HepG2 (cell line): Measurements from ENCODE around the gene LEMD2. TPM values are rescaled to one million over a fixed set of nuclear protein-coding genes. Genes with fewer than 3 reads are reported as not detected.

Source experiments
- AKNA ChIP-seq: sonication (generic); formaldehyde crosslinking; IDR thresholded peaks from 2 replicates; pipeline ENCODE4 v1.4.0; 2020; ENCODE audit warnings: missing genetic modification reagents, borderline replicate concordance
- CHD2 ChIP-seq: IDR thresholded peaks from 2 replicates; pipeline ENCODE4 v1.6.1; 2011; ENCODE audit warnings: low read depth, low read length, improper control_type of control experiment
- ELF3 ChIP-seq: IDR thresholded peaks from 2 replicates; pipeline ENCODE4 v1.6.1; 2016; ENCODE audit warnings: missing genetic modification reagents, missing compliant biosample characterization
- HCFC1 ChIP-seq: fragments of 150-350 bp; IDR thresholded peaks from 2 replicates; pipeline ENCODE4 v1.6.1; 2014; ENCODE audit warnings: low read depth, low read length
- HNRNPUL1 ChIP-seq: fragments of 200-400 bp; formaldehyde crosslinking; IDR thresholded peaks from 2 replicates; pipeline ENCODE4 v1.6.1; 2017; ENCODE audit warnings: low read depth, mild to moderate bottlenecking, low read length, moderate library complexity
- MAF1 ChIP-seq: sonication (generic); formaldehyde crosslinking; IDR thresholded peaks from 2 replicates; pipeline ENCODE4 v1.5.0; 2020; ENCODE audit warnings: missing genetic modification reagents, borderline replicate concordance
- MYPOP ChIP-seq: sonication (generic); formaldehyde crosslinking; IDR thresholded peaks from 2 replicates; pipeline ENCODE4 v1.8.1; 2023; ENCODE audit warnings: mild to moderate bottlenecking, moderate library complexity, missing genetic modification reagents
- NFKB2 ChIP-seq: sonication (generic); formaldehyde crosslinking; IDR thresholded peaks from 2 replicates; pipeline ENCODE4 v1.4.0; 2020; ENCODE audit warnings: missing genetic modification reagents, borderline replicate concordance
- RFX5 ChIP-seq: IDR thresholded peaks from 2 replicates; pipeline ENCODE4 v1.6.1; 2011; ENCODE audit warnings: low read depth, low read length, improper control_type of control experiment
- STAT5B ChIP-seq: sonication (generic); formaldehyde crosslinking; IDR thresholded peaks from 2 replicates; pipeline ENCODE4 v1.4.0; 2020; ENCODE audit warnings: missing genetic modification reagents
- TBP ChIP-seq: sonication (generic); formaldehyde crosslinking; IDR thresholded peaks from 2 replicates; pipeline ENCODE4 v1.5.0; 2020; ENCODE audit warnings: missing genetic modification reagents
- ZIK1 ChIP-seq: sonication (generic); formaldehyde crosslinking; IDR thresholded peaks from 2 replicates; pipeline ENCODE4 v1.5.0; 2020; ENCODE audit warnings: mild to moderate bottlenecking, low read depth, missing genetic modification reagents, borderline replicate concordance
- ZNF703 ChIP-seq: sonication (generic); formaldehyde crosslinking; IDR thresholded peaks from 2 replicates; pipeline ENCODE4 v1.5.1; 2020; ENCODE audit warnings: missing genetic modification reagents, mild to moderate bottlenecking, moderate library complexity, borderline replicate concordance
- ZNF720 ChIP-seq: sonication (generic); formaldehyde crosslinking; IDR thresholded peaks from 2 replicates; pipeline ENCODE4 v1.4.0; 2020; ENCODE audit warnings: missing genetic modification reagents
- polyA plus RNA-seq, 8 experiments: library from polyadenylated mRNA; depleted of rRNA in 3 of 8; stranded (reverse) in 7 of 8; unstranded in 1 of 8; fragments of >200 nt; fragmentation: Illumina TruSeq in 4 of 8; extraction: Trizol in 4 of 8; gene quantifications; 2 replicates each; pipeline versions ENCODE4 v1.2.1 to v1.2.3, GENCODE V29; 2011 to 2016; ENCODE audit warnings: low read depth in 4 of 8, missing spikeins in 1 of 8, mixed read lengths in 1 of 8; ENCODE audit not compliant: insufficient read depth in 1 of 8
- total RNA-seq, 5 experiments: library from RNA; depleted of rRNA; stranded (reverse); fragments of >200 nt; fragmentation: Illumina TruSeq; extraction: Trizol; gene quantifications; 2 replicates each; pipeline ENCODE4 v1.2.3, GENCODE V29; 2016; ENCODE audit warnings: low read depth in 1 of 5
- TF ChIP-seq, protein P1 (sequence below): sonication (generic); formaldehyde crosslinking; IDR thresholded peaks from 2 replicates; pipeline ENCODE4 v1.4.0; 2020; ENCODE audit warnings: mild to moderate bottlenecking, missing genetic modification reagents
- TF ChIP-seq, protein P2 (sequence below): sonication (generic); formaldehyde crosslinking; IDR thresholded peaks from 2 replicates; pipeline ENCODE4 v1.4.0; 2020; ENCODE audit warnings: missing genetic modification reagents, low read depth, mild to moderate bottlenecking, borderline replicate concordance
- TF ChIP-seq, protein P3 (sequence below): IDR thresholded peaks from 2 replicates; pipeline ENCODE4 v1.6.1; 2016; ENCODE audit warnings: missing genetic modification reagents, missing compliant biosample characterization

Gene LEMD2
- total and polyA plus RNA-seq, 2 of the 13 experiments (the other 11 are each of a cell fraction or from before 2014, with no cell fraction given): 45.2 to 62.9 TPM

DNA sequence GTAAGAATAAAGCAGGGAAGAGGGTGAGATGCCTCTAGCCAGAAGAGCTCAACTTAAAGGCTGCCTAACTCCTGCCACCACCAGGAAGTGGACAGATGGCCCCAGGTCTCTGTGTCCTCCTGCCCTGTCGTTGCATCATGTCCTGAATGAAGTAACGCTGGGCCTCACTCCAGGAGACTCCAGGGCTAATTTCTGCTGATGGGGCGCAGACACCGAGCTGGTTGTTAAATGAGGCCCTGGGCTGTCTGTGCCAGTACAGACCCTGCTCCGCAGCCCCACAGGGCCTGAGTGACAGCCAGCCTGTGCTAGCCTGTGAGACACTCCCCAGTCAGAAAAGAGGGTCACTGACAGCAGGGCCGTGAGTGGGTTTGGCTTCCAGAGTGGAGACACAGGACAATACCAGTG lies 48.7 kb downstream of the LEMD2 start (continued):
- TF ChIP-seq AKNA: no peak
- no peak for TF ChIP-seq HCFC1
- TF ChIP-seq, protein P1, sequence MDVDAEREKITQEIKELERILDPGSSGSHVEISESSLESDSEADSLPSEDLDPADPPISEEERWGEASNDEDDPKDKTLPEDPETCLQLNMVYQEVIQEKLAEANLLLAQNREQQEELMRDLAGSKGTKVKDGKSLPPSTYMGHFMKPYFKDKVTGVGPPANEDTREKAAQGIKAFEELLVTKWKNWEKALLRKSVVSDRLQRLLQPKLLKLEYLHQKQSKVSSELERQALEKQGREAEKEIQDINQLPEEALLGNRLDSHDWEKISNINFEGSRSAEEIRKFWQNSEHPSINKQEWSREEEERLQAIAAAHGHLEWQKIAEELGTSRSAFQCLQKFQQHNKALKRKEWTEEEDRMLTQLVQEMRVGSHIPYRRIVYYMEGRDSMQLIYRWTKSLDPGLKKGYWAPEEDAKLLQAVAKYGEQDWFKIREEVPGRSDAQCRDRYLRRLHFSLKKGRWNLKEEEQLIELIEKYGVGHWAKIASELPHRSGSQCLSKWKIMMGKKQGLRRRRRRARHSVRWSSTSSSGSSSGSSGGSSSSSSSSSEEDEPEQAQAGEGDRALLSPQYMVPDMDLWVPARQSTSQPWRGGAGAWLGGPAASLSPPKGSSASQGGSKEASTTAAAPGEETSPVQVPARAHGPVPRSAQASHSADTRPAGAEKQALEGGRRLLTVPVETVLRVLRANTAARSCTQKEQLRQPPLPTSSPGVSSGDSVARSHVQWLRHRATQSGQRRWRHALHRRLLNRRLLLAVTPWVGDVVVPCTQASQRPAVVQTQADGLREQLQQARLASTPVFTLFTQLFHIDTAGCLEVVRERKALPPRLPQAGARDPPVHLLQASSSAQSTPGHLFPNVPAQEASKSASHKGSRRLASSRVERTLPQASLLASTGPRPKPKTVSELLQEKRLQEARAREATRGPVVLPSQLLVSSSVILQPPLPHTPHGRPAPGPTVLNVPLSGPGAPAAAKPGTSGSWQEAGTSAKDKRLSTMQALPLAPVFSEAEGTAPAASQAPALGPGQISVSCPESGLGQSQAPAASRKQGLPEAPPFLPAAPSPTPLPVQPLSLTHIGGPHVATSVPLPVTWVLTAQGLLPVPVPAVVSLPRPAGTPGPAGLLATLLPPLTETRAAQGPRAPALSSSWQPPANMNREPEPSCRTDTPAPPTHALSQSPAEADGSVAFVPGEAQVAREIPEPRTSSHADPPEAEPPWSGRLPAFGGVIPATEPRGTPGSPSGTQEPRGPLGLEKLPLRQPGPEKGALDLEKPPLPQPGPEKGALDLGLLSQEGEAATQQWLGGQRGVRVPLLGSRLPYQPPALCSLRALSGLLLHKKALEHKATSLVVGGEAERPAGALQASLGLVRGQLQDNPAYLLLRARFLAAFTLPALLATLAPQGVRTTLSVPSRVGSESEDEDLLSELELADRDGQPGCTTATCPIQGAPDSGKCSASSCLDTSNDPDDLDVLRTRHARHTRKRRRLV (CRISPR knock-in tag): no peak
- TF ChIP-seq, protein P2, sequence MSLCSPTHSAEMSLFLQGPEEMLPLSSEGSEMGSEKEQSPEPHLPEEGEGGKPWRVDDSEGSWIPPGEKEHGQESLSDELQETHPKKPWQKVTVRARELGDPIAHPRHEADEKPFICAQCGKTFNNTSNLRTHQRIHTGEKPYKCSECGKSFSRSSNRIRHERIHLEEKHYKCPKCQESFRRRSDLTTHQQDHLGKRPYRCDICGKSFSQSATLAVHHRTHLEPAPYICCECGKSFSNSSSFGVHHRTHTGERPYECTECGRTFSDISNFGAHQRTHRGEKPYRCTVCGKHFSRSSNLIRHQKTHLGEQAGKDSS (CRISPR knock-in tag): no peak
- TF ChIP-seq ZIK1 (CRISPR knock-in tag): no peak
- TF ChIP-seq CHD2: no peak
- no peak for TF ChIP-seq MAF1 (CRISPR knock-in tag)
- no peak for TF ChIP-seq ZNF720 (CRISPR knock-in tag)
- TF ChIP-seq ZNF703 (CRISPR knock-in tag): no peak
- TF ChIP-seq STAT5B (CRISPR knock-in tag): no peak
- TF ChIP-seq ELF3 (CRISPR knock-in tag): peak; percentile 98
- TF ChIP-seq RFX5: no peak
- no peak for TF ChIP-seq HNRNPUL1
- TF ChIP-seq NFKB2 (CRISPR knock-in tag): no peak
- TF ChIP-seq, protein P3, sequence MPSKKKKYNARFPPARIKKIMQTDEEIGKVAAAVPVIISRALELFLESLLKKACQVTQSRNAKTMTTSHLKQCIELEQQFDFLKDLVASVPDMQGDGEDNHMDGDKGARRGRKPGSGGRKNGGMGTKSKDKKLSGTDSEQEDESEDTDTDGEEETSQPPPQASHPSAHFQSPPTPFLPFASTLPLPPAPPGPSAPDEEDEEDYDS (CRISPR knock-in tag): no peak
- no peak for TF ChIP-seq TBP (CRISPR knock-in tag)
- TF ChIP-seq MYPOP: no peak
